ENCODE data around the gene C1orf35.

The C1orf35 gene

DNA sequence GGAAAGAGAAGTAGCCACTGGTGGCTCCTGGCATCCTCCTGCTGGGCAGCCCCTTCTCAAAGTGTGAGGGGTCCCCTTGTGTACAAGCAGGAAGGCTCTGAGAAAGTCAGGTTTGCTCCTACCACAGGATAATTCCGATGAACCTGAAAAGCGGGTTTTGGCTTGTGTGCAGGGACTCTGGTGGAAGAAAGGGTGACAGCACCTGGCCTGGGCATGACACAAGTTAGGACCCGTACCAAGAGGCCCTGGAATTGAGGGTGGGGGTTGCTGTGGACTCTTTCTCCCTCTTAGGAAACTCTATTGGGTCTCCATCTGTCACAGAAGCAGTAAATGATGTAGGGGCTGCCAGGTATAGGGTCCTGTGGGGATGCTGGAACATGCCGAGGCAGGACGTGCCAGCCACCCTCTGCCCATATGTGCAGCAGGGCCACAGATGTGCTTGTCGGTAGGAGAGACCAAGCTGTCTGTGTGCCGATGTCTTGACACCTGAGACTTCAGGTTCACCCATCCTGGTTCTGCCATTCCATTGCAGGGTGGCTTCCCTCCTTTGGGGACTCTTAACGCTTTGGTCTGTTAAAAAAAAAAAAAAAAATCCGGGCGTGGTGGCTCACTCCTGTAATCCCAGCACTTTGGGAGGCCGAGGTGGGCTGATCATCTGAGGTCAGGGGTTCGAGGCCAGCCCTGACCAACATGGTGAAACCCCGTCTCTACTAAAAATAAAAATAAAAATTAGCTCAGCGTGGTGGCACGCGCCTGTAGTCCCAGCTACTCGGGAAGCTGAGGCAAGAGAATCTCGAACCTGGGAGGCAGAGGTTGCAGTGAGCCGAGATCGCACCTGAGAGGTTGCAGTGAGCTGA is 9.8 kb downstream of the C1orf35 start:
- DNase-seq: no peak

DNA sequence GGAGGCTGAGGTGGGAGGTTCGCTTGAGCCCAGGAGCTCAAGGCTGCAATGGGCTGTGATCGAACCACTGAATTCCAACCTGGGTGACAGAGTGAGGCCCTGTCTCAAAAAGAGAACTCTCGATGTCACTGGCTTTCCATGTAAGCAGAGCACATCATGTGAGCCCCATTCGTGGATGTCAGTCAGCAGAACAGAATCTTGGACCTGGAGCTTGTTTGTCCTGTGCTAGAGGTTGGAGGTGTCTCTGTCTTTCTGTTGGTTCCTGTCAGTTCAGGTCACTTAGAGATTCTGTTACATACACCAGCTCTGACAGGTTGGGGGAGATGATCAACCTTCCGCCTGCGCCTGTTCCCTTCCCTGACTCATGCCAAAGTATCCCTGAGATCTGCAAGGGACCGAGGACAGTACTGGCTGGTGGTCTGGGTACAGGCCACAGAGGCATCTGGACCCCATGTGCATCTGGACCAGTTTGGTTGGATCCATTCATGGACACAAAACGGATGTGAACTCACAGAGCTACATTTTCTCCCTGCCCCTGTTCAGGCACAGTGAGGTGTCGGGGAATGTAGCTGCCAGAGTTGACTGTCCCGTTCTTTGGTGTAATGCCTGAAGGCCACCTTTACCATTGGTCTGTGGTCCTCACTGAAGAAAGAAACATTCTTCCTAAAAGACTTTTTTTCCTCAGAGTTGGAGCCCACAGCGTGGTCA is 10.6 kb downstream of the C1orf35 start:
- DNase-seq: no peak

- no peak for DNase-seq
Observed at GRCh38 chr1:228091084-228091483, 12.0 kb downstream of the C1orf35 start.

DNA sequence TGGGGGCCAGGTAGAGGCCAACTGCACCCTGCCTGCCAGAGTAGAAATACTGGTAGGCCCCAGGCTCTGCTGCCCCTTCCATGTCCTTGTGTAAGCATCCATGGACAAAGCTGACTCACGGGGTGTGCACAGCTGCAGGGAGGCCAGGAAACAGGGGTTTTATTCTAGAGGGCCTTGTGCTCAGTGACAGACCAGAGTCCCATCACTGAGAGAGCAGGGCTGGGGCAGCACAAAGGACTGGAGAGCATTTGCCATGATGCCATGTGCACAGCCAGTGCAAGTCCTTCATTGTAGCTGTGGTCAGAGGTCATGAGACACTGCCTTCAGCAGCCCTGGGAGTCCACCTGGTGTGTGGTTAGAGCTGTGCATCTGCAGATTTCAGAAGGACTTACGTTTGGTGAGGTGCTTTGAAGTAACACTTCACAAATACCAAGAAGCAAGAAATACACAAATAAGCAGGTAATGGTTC is 12.5 kb downstream of the C1orf35 start:
- DNase-seq: no peak

- no peak for DNase-seq
Observed at GRCh38 chr1:228089519-228090380, 13.4 kb downstream of the C1orf35 start.

DNA sequence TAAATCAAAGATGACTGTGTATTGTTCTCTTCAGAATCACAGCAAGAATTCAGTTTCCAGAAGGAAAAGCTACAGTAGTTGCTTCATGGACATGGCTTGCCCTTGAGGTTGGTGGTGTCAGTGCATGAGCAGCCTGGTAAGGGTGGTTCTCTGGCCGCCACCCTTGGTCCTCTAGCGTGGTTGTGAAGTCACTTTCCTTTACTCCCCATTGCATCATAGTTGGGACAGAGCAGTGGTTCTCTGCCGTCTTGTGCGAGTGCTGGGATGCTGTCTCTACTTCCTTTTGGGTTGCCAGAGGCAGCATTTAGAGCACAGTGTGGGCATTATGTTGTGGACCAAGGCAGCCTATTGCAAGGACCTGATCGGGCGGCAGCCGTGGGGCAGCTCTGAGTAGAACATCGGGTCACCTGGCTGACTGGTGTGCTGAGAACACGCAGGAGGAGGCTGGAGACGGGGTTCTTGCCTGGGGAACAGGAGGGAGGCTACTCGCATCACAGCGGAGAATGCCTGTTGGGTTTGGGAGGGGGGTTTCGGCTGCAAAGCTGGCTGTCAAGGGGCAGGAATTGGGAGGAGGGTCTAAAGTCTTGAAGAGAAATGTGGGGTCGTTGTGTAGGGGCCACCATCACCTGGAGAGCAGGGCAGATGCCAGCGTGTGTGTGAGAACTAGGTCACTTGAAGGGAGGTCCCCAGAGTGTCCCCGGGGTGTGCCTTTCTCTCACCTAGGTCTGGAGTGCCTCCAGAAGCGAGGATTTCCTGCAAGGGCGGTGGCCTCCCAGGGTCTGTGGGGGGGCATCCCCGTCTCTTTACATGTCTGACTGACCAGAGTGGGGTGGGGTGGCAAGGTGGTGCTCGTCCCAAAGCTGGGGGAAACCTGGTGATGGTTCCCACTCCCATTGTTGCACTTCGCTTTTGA is 14.3 kb downstream of the C1orf35 start:
- no peak for DNase-seq

DNA sequence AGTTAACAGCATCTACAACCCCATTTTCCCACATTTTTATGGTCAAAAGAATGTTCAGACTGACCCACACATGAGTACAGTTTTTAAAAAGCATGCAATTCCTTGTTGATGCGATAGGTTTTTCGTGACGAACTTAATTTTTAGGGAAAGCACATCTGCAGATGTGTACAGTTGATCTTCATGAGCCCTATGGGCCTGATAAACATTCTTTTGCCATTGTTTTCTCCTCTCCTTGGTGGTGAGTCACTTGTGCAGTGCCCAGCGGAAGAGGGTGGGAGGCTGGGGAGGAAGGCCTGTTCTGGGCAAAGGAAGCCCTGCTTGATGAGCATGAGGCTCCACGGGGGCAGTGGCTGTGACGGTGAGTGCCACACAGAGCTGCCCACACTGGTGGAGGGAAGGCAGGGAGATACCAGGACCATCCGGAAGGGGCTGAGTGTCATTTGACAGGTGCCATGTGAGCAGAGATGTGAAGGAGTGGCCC is 15.3 kb downstream of the C1orf35 start:
- DNase-seq: no peak

- no peak for DNase-seq
Observed at GRCh38 chr1:228085287-228085951, 17.7 kb downstream of the C1orf35 start.

- no peak for DNase-seq
Observed at GRCh38 chr1:228084797-228085196, 18.3 kb downstream of the C1orf35 start.

GRCh38 chr1:228084325-228084724 is 18.8 kb downstream of the C1orf35 start:
- no peak for DNase-seq

- no peak for DNase-seq
Observed at GRCh38 chr1:228083871-228084278, 19.2 kb downstream of the C1orf35 start.

- DNase-seq: no peak
Observed at GRCh38 chr1:228082918-228083870, 19.9 kb downstream of the C1orf35 start.

GRCh38 chr1:228082214-228082917 is 20.8 kb downstream of the C1orf35 start, which contains the start of gene ARF1:
ARF1 (plus strand) TSS chr1:228082708; CDS start chr1:228097115, 14,407 bp downstream.
- DNase-seq: peak; percentile 80

- no peak for DNase-seq
Observed at GRCh38 chr1:228081578-228082213, 21.4 kb downstream of the C1orf35 start.

GRCh38 chr1:228081144-228081543 is 22.0 kb downstream of the C1orf35 start:
- DNase-seq: no peak

- DNase-seq: no peak
Observed at GRCh38 chr1:228079601-228080263, 23.4 kb downstream of the C1orf35 start.

DNA sequence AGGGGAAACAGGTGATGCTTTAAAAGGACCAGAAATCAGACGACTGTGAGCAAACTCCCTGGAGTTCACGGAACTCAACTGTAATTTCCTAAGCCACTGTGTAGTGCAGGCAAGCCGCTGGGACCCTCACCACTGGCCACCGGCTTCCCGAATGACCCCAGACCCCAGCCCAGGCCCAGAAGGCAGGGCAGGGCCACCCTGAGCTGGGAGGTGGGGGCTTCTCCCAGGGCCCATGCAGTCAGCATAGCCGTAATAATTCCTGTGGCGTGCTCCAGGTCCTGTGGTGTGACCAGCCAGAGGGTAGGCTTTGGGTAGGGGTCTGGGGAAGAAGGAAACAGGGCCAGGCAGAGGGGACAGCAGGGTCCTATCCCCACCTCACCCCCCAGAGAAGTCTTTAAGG is 24.1 kb downstream of the C1orf35 start:
- DNase-seq: no peak
